Activated CD8-positive, alpha-beta memory T cell treated with anti-CD3 and anti-CD28 coated beads for 1 hour (primary cell): ENCODE results near the gene TATDN2.

Source experiments
- DNase-seq, 2 donors: peaks; one replicate each; pipeline ENCODE4 v3.0.0-alpha.2; 2020; ENCODE audit warnings: low read depth in 1 of 2; ENCODE audit errors: extremely low read depth in 1 of 2

Gene TATDN2

DNA sequence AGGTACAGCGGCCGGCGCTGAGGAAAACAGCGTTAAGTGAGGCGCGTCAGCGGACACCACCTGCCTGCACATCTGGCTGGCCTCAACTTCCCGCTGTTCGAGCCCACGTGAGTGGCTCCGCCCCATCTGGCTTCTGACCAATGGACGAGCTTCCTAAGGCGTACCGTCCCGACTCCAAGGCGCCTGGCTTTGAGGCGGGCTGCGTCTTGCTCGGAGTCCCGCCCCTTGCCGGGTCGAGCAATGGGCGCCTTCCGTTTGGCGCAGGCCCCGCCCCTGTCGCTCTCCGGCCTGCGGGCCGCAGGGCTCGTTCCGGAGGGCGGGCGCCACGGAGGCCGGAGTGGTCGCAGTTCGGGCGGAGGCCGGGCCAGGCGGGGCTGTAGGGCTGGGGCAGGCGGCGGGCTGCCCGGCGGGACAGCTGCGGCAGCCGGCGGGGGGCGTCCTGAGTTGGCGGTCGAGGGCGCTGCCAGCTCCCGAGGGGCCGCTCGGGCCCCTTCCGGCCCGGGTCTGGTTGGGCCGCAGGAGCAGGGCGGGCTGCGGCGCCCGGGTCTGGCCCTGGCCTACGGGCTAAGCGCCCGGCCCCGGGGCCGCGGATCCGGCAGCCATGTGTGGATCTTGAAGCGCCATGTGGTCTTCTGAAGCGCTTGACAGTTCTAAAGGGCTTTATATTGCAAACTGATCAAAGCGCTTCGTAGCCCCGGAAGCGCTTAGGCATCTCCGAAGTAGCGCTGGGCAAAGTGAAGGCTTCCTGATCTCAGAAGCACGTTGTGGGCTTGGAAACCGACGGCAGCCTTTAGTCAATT lies at the start of gene TATDN2:
Gene TATDN2 (plus strand): TSS at position 276 of the 800 bp plus-strand sequence. CDS start 742 bp downstream, outside the sequence.
- peak; percentile 80 to 84 for DNase-seq

GRCh38 chr3:10198761-10199649 lies 49.3 kb upstream of the TATDN2 start:
- DNase-seq, result peak in 1 of 2 donors; percentile 43

DNA sequence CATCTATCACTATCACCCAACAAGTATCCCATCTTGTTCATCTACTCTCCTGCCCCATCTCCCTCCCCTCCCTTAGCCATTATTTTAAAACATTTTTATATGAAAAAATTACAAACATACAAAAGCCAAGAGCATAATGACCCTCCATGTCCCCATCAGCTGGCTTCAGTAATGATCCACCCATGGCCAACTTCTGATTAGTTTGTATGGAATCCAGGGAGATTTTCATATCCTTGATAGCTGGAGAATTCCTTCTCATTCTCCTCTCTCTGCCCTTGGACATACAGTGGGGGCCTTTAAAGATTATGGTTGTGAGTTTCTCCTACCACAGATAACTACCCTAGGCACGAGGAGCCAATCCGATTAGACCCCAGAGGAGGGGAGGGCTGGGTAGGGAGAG lies 43.3 kb upstream of the TATDN2 start:
- DNase-seq, result no peak

- no peak for DNase-seq
Observed at GRCh38 chr3:10205451-10206165, 42.7 kb upstream of the TATDN2 start.

- no peak for DNase-seq
Observed at GRCh38 chr3:10206166-10206511, 42.1 kb upstream of the TATDN2 start.

GRCh38 chr3:10213156-10213792 lies 35.0 kb upstream of the TATDN2 start:
- no peak for DNase-seq

DNA sequence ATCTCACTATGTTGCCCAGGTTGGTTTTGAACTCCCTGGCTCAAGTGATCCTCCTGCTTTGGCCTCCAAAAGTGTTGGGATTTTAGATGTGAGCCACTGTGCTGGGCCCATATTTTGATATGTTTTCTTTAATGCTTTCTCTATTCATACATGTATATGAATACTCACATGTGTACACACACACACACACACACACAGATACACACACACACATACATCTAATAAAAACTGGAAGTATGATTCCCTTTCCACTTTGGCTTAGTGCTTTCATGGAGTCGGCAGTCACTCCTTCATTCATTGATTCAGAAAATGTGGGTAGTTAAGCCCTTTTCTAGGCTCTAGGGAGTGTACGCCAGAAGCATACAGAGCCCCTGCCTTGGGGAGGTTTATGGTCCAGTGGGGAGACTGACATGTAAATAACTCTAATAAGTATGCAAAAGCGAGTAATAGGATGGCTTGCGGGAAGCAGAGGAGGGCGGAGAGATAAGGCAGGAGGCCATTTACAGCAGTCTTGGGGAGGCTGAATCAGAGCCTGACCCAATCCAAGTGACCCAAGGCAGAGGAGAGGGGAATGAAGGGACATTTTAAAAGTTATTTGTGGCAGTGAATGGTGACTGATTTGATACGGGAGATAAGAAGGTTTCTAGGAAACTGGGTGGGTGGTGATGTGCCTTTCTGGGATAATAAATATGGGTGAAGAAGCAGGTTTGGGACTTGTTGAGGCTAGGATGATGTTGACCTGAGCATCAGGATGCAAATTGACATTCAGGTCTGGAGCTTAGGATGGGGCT lies 32.5 kb upstream of the TATDN2 start:
- no peak for DNase-seq

DNA sequence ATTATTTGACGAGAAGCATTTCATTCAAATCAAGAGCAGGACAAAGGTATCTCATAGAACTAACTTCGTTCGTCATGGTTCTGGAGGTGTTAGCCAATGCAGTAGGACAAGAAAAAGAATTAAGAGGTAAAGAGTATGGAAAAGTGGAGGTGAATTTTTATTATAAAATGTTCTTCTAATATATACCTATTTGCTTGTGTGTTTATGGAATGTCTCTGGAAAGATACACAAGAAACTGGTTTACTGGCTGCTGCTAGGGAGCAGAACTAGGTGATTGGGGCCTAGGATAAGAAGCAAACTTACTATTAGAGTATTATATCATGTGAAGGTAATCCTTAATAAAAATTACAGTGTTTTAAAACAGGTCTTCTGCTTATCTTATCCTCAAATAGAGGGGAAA lies 30.9 kb upstream of the TATDN2 start:
- no peak for DNase-seq

DNA sequence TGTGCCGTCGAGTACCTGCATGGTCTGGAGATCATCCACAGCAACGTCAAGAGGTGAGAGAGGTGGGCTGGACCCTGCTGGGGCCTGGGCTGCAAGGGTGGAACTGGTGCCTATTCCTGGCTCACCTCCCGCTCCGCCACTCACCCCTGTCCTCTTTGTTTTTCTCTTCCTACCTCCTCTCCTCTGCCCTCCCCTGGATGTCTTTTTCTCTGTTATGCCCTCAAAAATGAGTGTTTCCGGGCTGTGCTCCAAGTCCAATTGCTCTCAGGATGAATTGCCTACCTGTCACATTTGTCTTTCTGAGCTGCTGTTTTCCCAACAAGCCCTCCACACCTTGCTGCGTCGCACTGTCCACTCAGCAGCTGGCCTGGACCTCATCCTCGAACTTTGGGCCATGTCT lies 28.5 kb upstream of the TATDN2 start:
- no peak for DNase-seq

GRCh38 chr3:10223676-10224639 lies 24.3 kb upstream of the TATDN2 start:
- no peak for DNase-seq

- no peak for DNase-seq
Observed at GRCh38 chr3:10224794-10225665, 23.2 kb upstream of the TATDN2 start.

GRCh38 chr3:10226293-10226692 lies 22.0 kb upstream of the TATDN2 start:
- DNase-seq, result no peak

- DNase-seq, result no peak
Observed at GRCh38 chr3:10228248-10228950, 19.9 kb upstream of the TATDN2 start.

GRCh38 chr3:10229576-10229975 lies 18.7 kb upstream of the TATDN2 start:
- no peak for DNase-seq

- no peak for DNase-seq
Observed at GRCh38 chr3:10232137-10232536, 16.1 kb upstream of the TATDN2 start.

GRCh38 chr3:10233988-10234387 lies 14.3 kb upstream of the TATDN2 start:
- no peak for DNase-seq

DNA sequence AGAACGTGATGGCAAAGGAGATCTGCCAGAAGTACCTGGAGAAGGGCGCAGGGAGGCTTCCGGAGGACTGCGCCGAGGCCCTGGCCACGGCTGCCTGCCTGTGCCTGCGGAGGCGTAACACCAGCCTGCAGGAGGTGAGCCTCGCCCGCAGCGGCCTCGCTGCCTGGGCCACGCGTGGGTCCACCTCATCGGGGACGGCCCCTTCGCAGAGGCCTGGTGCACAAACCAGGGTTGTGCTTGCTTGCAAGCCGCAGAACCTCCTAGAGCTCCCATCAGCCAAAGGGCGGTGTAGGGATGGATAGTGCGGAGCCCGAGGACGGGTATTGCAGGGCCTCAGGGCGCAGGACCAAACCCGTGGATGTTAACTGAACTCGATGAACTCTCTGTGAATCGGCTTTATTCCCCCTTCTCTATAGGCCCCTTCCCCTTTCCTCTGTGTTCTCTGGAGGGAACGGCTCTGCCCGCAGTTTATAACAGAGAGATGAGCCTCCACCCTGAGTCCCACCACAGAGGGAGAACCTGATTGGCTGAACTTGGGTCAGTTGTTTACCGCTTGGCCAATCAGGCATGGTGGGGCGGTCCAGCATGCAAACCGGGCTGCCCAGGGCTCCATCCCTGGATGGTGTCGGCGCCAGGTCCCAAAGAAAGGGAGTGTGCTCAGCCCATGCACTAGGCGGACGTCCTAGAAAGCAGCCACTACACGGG lies 13.6 kb upstream of the TATDN2 start:
- no peak for DNase-seq
